ENCODE data around the gene SELE.

DNA sequence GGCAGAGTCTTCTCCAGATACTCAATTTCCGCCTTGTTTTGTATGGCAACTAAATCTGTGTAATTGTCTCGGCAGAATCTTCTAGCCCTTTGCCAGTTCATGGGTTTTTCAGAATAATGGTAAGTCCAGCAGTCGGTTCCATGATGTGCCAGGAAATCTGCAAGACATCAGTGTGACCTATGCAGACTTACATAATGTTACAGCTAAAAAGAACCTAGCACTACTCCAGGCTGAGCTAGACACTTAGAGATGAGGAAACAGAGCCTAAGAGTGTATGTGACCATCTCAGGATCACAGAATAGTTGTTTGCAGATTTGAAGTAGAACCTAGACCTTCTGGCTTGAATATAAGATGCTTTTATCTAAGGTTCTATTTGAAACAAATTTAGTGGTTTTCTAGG is 25.2 kb downstream of the SELE start:
- TF ChIP-seq CTCF (IDR thresholded peaks at IDR 0.05) (no peak), POLR2A (IDR thresholded peaks at IDR 0.05) (no peak), EP300 (IDR thresholded peaks at IDR 0.05) (no peak)
